Liver (tissue), 9 donors: ENCODE results near the gene EXD3. TPM values are rescaled to one million over a fixed set of nuclear protein-coding genes. Genes with fewer than 3 reads are reported as not detected.

Source experiments
- DNase-seq: peaks from one replicate; pipeline ENCODE4 v3.0.0-alpha.2; 2017; ENCODE audit warnings: low spot score
- H3K27ac ChIP-seq, 2 donors: one replicate each; pipeline ENCODE4 v1.7.0; 2013; ENCODE audit warnings: inconsistent platforms in 2 of 2, low read length in 2 of 2, control low read depth in 1 of 2, low read depth in 1 of 2, mild to moderate bottlenecking in 1 of 2
- H3K27me3 ChIP-seq, 4 donors: one replicate each; pipeline versions ENCODE4 v1.6.1 to v1.7.0; 2013; ENCODE audit warnings: low read length in 3 of 4, inconsistent platforms in 1 of 4, mild to moderate bottlenecking in 1 of 4, moderate library complexity in 1 of 4; ENCODE audit not compliant: control insufficient read depth in 4 of 4, insufficient read depth in 4 of 4
- H3K36me3 ChIP-seq, 4 donors: one replicate each; pipeline versions ENCODE4 v1.6.1 to v1.7.0; 2013; ENCODE audit warnings: low read length in 3 of 4, mild to moderate bottlenecking in 3 of 4, low read depth in 1 of 4, moderate library complexity in 1 of 4; ENCODE audit not compliant: control insufficient read depth in 4 of 4, insufficient read depth in 3 of 4
- H3K4me1 ChIP-seq, 4 donors: one replicate each; pipeline versions ENCODE4 v1.6.1 to v1.7.0; 2013; ENCODE audit warnings: low read length in 3 of 4, mild to moderate bottlenecking in 3 of 4, moderate library complexity in 1 of 4; ENCODE audit not compliant: control insufficient read depth in 4 of 4, insufficient read depth in 4 of 4
- H3K4me3 ChIP-seq, 3 donors: one replicate each; pipeline versions ENCODE4 v1.6.1 to v1.7.0; 2013; ENCODE audit warnings: low read length in 3 of 3, control low read depth in 1 of 3, low read depth in 1 of 3, mild to moderate bottlenecking in 1 of 3
- H3K9ac ChIP-seq, 2 donors: one replicate each; pipeline ENCODE4 v1.7.0; 2013; ENCODE audit warnings: low read length in 2 of 2, mild to moderate bottlenecking in 2 of 2, moderate library complexity in 2 of 2, control low read depth in 1 of 2, low read depth in 1 of 2
- H3K9me3 ChIP-seq, 4 donors: one replicate each; pipeline versions ENCODE4 v1.6.1 to v1.7.0; 2013; ENCODE audit warnings: low read length in 3 of 4; ENCODE audit not compliant: control insufficient read depth in 4 of 4
- EGR1 ChIP-seq, 2 donors: IDR thresholded peaks; 2 replicates each; pipeline ENCODE4 v1.6.1; 2016 to 2018; ENCODE audit warnings: antibody characterized with exemption in 2 of 2, low read depth in 2 of 2
- FOXA1 ChIP-seq: IDR thresholded peaks from 2 replicates; pipeline ENCODE4 v1.6.1; 2016; ENCODE audit warnings: antibody characterized with exemption
- FOXA2 ChIP-seq: IDR thresholded peaks from 2 replicates; pipeline ENCODE4 v1.6.1; 2016; ENCODE audit warnings: antibody characterized with exemption
- GABPA ChIP-seq, 2 donors: IDR thresholded peaks in 1 of 2; conservative IDR thresholded peaks in 1 of 2; 2 replicates each; pipeline ENCODE4 v1.6.1; 2016; ENCODE audit warnings: antibody characterized with exemption in 2 of 2, mild to moderate bottlenecking in 1 of 2, moderate library complexity in 1 of 2
- HNF4A ChIP-seq, 2 donors: conservative IDR thresholded peaks; 2 replicates each; pipeline ENCODE4 v1.6.1; 2016; ENCODE audit warnings: antibody characterized with exemption in 2 of 2, mild to moderate bottlenecking in 2 of 2
- JUND ChIP-seq, 2 donors: IDR thresholded peaks; 2 replicates each; pipeline ENCODE4 v1.6.1; 2016; ENCODE audit warnings: antibody characterized with exemption in 2 of 2
- NR2F2 ChIP-seq: IDR thresholded peaks from 2 replicates; pipeline ENCODE4 v1.6.1; 2016; ENCODE audit warnings: antibody characterized with exemption
- RAD21 ChIP-seq, 2 donors: IDR thresholded peaks; 2 replicates each; pipeline ENCODE4 v1.6.1; 2016; ENCODE audit warnings: antibody characterized with exemption in 2 of 2, mild to moderate bottlenecking in 2 of 2
- RXRA ChIP-seq, 2 donors: IDR thresholded peaks; 2 replicates each; pipeline ENCODE4 v1.6.1; 2017 to 2018; ENCODE audit warnings: antibody characterized with exemption in 2 of 2, mild to moderate bottlenecking in 1 of 2
- SP1 ChIP-seq: IDR thresholded peaks from 2 replicates; pipeline ENCODE4 v1.6.1; 2018; ENCODE audit warnings: antibody characterized with exemption, mild to moderate bottlenecking
- TAF1 ChIP-seq: conservative IDR thresholded peaks from 2 replicates; pipeline ENCODE4 v1.6.1; 2016; ENCODE audit warnings: antibody characterized with exemption, mild to moderate bottlenecking
- YY1 ChIP-seq: IDR thresholded peaks from 2 replicates; pipeline ENCODE4 v1.6.1; 2016; ENCODE audit warnings: antibody characterized with exemption, mild to moderate bottlenecking
- WGBS: extraction: QIAGEN DNeasy Blood & Tissue Kit; methylation state at CpG from one replicate; pipeline ENCODE4 v1.1.7; 2013; 5-methylcytosine and 5-hydroxymethylcytosine counted together
- polyA plus RNA-seq, 2 donors: library from polyadenylated mRNA; stranded (reverse) in 1 of 2; unstranded in 1 of 2; fragments of 200-250 nt in 1 of 2; fragments of >200 nt in 1 of 2; fragmentation: Nextera tagmentation in 1 of 2; extraction: Ambion mirVana in 1 of 2; gene quantifications; one replicate each; pipeline versions ENCODE4 v1.2.1 to v1.2.3, GENCODE V29; 2013 to 2015
- total RNA-seq, 2 donors: library from RNA; depleted of rRNA; stranded (reverse); fragments of >200 nt; gene quantifications; one replicate each; pipeline ENCODE4 v1.2.3, GENCODE V29; 2014
- TF ChIP-seq, protein P1 (sequence below): fragments of 150-350 bp; IDR thresholded peaks from 2 replicates; pipeline ENCODE4 v1.5.1; 2017; ENCODE audit warnings: improper control_type of control experiment, low read depth, low read length; ENCODE audit not compliant: missing input control
- TF ChIP-seq, protein P2 (sequence below): IDR thresholded peaks from 2 replicates; pipeline ENCODE4 v1.6.1; 2016; ENCODE audit warnings: antibody characterized with exemption
- donor health status: healthy.
- donor health status: healthy.
- donor health status: healthy.
- donor health status: healthy.
- donor health status: healthy.

Gene EXD3
- total and polyA plus RNA-seq, 4 donors, result 2.5 to 6.7 (median 3.7) TPM

- no peak for TF ChIP-seq EGR1 (IDR thresholded peaks at IDR 0.05; ENCODE audit: low read depth in 2 of 2)
- no peak for TF ChIP-seq FOXA1
- no peak for TF ChIP-seq RXRA (IDR thresholded peaks at IDR 0.05)
- TF ChIP-seq YY1, result no peak
- no peak for TF ChIP-seq SP1
- no peak for TF ChIP-seq NR2F2
- no peak for TF ChIP-seq HNF4A (conservative IDR thresholded peaks at IDR 0.05)
- TF ChIP-seq TAF1, result no peak
- no peak for TF ChIP-seq RAD21 (IDR thresholded peaks at IDR 0.05)
These were observed 10.5 kb downstream of the EXD3 start (continued) for GRCh38 chr9:137412431-137412830.

DNA sequence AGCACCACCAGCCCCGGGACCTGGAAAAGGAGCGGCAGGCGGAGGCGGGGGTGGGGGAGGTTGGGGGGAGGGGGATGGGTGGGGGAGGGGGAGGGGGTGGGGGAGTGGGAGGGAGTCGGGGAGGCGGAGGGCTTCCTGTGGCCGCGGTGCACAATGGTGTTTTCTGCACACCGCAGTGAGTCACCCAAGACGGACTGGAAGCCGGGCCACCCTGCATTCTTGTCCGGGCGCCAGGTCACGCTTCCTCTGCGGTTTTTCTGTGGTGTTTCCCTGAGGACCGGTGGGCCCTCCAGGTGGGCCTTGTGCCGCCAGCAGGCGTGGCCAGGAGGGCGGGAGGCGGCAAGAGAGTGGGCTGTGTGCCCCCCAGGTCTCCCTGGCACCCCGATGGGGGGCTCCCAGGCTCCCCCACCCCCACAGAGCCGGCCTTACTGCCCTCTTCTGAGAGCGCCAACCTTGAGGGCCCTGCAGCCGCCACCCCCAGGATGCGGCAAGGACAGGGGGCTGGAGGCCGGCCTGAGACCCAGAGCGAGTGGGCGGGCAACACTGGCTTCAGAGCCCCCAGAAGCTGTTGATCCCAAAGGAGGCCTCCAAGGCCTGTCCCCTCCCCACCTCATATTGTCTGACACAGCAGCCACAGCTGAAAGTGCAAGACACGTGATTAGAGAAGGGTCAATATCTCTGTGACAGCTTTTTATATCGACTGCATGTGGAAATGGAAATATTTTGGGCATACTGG is 11.1 kb downstream of the EXD3 start:
- peaks cover 4 to 7% (median 5%) of the 10 kb centered on the region in 4 donors for H3K4me1 ChIP-seq
- H3K36me3 ChIP-seq, result no peaks in the 10 kb centered on the region
- WGBS, result 65% methylated on average over 30 of the region's 30 CpGs
- H3K27me3 ChIP-seq, result no peaks in the 10 kb centered on the region
- peak overlapping the region; percentile 43 to 67 for H3K27ac ChIP-seq
- TF ChIP-seq NR2F2 (no peak), JUND (IDR thresholded peaks at IDR 0.05) (no peak), TAF1 (no peak), FOXA2 (no peak), SP1 (no peak), HNF4A (conservative IDR thresholded peaks at IDR 0.05) (no peak), YY1 (no peak), FOXA1 (no peak), GABPA (IDR thresholded peaks at IDR 0.05 in 1 of 2, conservative IDR thresholded peaks at IDR 0.05 in 1 of 2) (no peak)
- TF ChIP-seq, protein P1, sequence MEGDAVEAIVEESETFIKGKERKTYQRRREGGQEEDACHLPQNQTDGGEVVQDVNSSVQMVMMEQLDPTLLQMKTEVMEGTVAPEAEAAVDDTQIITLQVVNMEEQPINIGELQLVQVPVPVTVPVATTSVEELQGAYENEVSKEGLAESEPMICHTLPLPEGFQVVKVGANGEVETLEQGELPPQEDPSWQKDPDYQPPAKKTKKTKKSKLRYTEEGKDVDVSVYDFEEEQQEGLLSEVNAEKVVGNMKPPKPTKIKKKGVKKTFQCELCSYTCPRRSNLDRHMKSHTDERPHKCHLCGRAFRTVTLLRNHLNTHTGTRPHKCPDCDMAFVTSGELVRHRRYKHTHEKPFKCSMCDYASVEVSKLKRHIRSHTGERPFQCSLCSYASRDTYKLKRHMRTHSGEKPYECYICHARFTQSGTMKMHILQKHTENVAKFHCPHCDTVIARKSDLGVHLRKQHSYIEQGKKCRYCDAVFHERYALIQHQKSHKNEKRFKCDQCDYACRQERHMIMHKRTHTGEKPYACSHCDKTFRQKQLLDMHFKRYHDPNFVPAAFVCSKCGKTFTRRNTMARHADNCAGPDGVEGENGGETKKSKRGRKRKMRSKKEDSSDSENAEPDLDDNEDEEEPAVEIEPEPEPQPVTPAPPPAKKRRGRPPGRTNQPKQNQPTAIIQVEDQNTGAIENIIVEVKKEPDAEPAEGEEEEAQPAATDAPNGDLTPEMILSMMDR, result no peak
- TF ChIP-seq, protein P2, sequence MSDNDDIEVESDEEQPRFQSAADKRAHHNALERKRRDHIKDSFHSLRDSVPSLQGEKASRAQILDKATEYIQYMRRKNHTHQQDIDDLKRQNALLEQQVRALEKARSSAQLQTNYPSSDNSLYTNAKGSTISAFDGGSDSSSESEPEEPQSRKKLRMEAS, result no peak
- no peak overlapping the region for H3K9ac ChIP-seq
- no peaks in the 10 kb centered on the region for H3K9me3 ChIP-seq
- no peak overlapping the region for H3K4me3 ChIP-seq
- no peak for DNase-seq

- Histone ChIP-seq H3K36me3 (no peaks in the 10 kb centered on the region), H3K27ac (no peak overlapping the region), H3K27me3 (no peaks in the 10 kb centered on the region), H3K9ac (no peak overlapping the region), H3K9me3 (no peaks in the 10 kb centered on the region), H3K4me3 (no peak overlapping the region), H3K4me1 (peaks cover 5 to 10% (median 6%) of the 10 kb centered on the region in 4 donors)
- 67% methylated on average over 17 of the region's 17 CpGs for WGBS
- TF ChIP-seq TAF1, result no peak
- TF ChIP-seq, protein P1, result no peak
- TF ChIP-seq HNF4A (conservative IDR thresholded peaks at IDR 0.05), result no peak
- no peak for TF ChIP-seq FOXA2
- no peak for TF ChIP-seq JUND (IDR thresholded peaks at IDR 0.05)
- no peak for TF ChIP-seq GABPA (IDR thresholded peaks at IDR 0.05 in 1 of 2, conservative IDR thresholded peaks at IDR 0.05 in 1 of 2)
- TF ChIP-seq EGR1 (IDR thresholded peaks at IDR 0.05; ENCODE audit: low read depth in 2 of 2), result no peak
- DNase-seq, result no peak
These were observed 11.7 kb downstream of the EXD3 start for GRCh38 chr9:137411260-137411644.
